Endothelial cell of umbilical vein (primary cell): ENCODE measurements around the gene TNFSF13. TPM values are rescaled to one million over a fixed set of nuclear protein-coding genes. Genes with fewer than 3 reads are reported as not detected.

Experiments
- BruUV-seq: library from RNA; stranded (reverse); fragments of 400-500 nt; replicated peaks from 2 replicates; lab custom pipeline; 2021; lab: Mats Ljungman, UMichigan
- CTCF ChIA-PET: fragments of 300-600, 350-600 bp; sonication (Branson Sonifier 250); formaldehyde crosslinking; loops from one replicate; lab custom pipeline; 2021; ENCODE audit warnings: antibody characterized with exemption, inconsistent platforms; lab: Charles Lee
- POLR2A ChIA-PET: fragments of 300-600, 350-600 bp; sonication (Branson Sonifier 250); formaldehyde crosslinking; loops from one replicate; lab custom pipeline; 2021; ENCODE audit warnings: antibody characterized with exemption, inconsistent platforms; lab: Charles Lee
- DNase-seq: peaks from one replicate; pipeline ENCODE4 v3.0.0-alpha.2; 2011; ENCODE audit warnings: low read depth, low spot score
- FAIRE-seq: peaks from 2 replicates; lab custom pipeline; 2011; peaks lifted over from hg19 to GRCh38; lab: Jason Lieb, UNC
- H2AFZ ChIP-seq: 2 replicates; pipeline ENCODE4 v1.6.0; 2012; ENCODE audit warnings: low read depth, low read length, control low read depth, inconsistent platforms
- H3K27ac ChIP-seq: 2 replicates; pipeline ENCODE4 v1.5.1; 2011; ENCODE audit warnings: low read depth, mild to moderate bottlenecking, control low read depth, low read length, moderate library complexity; ENCODE audit not compliant: insufficient read depth
- H3K27me3 ChIP-seq, 2 experiments: 2 replicates each; pipeline versions ENCODE4 v1.6.0 to v1.6.1; 2011; ENCODE audit warnings: low read length in 2 of 2, mixed read lengths in 1 of 2; ENCODE audit not compliant: control insufficient read depth in 2 of 2, insufficient read depth in 2 of 2
- H3K36me3 ChIP-seq, 2 experiments: 2 replicates in 1 of 2; 3 replicates in 1 of 2; pipeline ENCODE4 v1.5.1; 2011; ENCODE audit warnings: low read length in 2 of 2, mild to moderate bottlenecking in 1 of 2, moderate library complexity in 1 of 2; ENCODE audit not compliant: control insufficient read depth in 2 of 2, insufficient read depth in 2 of 2; ENCODE audit errors: extremely low read depth in 1 of 2
- H3K4me1 ChIP-seq: 3 replicates; pipeline ENCODE4 v1.5.1; 2011; ENCODE audit warnings: mild to moderate bottlenecking, low read length; ENCODE audit not compliant: control insufficient read depth, insufficient read depth; ENCODE audit errors: extremely low read depth
- H3K4me2 ChIP-seq: 2 replicates; pipeline ENCODE4 v1.6.1; 2011; ENCODE audit warnings: low read length, control low read depth, mixed read lengths; ENCODE audit not compliant: insufficient read depth
- H3K4me3 ChIP-seq, 3 experiments: fragments of 200-600 bp in 1 of 3; sonication (generic), shearing (Covaris generic) in 1 of 3; replicated peaks in 1 of 3; 2 replicates each; pipeline ENCODE4 v1.5.1; 2011 to 2016; ENCODE audit warnings: control low read depth in 3 of 3, low read length in 3 of 3, mild to moderate bottlenecking in 2 of 3, inconsistent platforms in 1 of 3, low read depth in 1 of 3, moderate library complexity in 1 of 3; ENCODE audit not compliant: insufficient read depth in 1 of 3
- H3K79me2 ChIP-seq: 2 replicates; pipeline ENCODE4 v1.6.0; 2012; ENCODE audit warnings: low read length, inconsistent platforms; ENCODE audit not compliant: control insufficient read depth, insufficient read depth
- H3K9ac ChIP-seq: replicated peaks from 2 replicates; pipeline ENCODE3; 2011; ENCODE audit warnings: low read length, control low read depth; ENCODE audit not compliant: insufficient read depth; ENCODE audit errors: extremely low read depth
- H3K9me1 ChIP-seq: replicated peaks from 3 replicates; pipeline ENCODE4 v1.6.0; 2011; ENCODE audit warnings: mild to moderate bottlenecking, low read length; ENCODE audit not compliant: control insufficient read depth, insufficient read depth; ENCODE audit errors: extremely low read depth
- H3K9me3 ChIP-seq: replicated peaks from 2 replicates; pipeline ENCODE4 v1.5.1; 2012; ENCODE audit warnings: low read length, inconsistent platforms; ENCODE audit not compliant: control insufficient read depth, insufficient read depth
- H4K20me1 ChIP-seq: replicated peaks from 2 replicates; pipeline ENCODE3; 2011; ENCODE audit warnings: mild to moderate bottlenecking, low read length; ENCODE audit not compliant: control insufficient read depth, insufficient read depth; ENCODE audit errors: extremely low read depth
- EZH2 ChIP-seq: IDR thresholded peaks from 2 replicates; pipeline ENCODE4 v1.6.1; 2012; ENCODE audit warnings: borderline replicate concordance, low read depth, mild to moderate bottlenecking, moderate library complexity, low read length, inconsistent platforms; ENCODE audit not compliant: severe bottlenecking
- FOS ChIP-seq: IDR thresholded peaks from 2 replicates; pipeline ENCODE4 v1.6.1; 2011; ENCODE audit warnings: mild to moderate bottlenecking, low read length, moderate library complexity, borderline replicate concordance; ENCODE audit not compliant: insufficient read depth
- GATA2 ChIP-seq: IDR thresholded peaks from 2 replicates; pipeline ENCODE4 v1.7.0; 2011; ENCODE audit warnings: low read depth, mild to moderate bottlenecking, moderate library complexity, mixed read lengths, low read length; ENCODE audit not compliant: insufficient read length, insufficient read depth
- MYC ChIP-seq: IDR thresholded peaks from one replicate; pipeline ENCODE4 v1.6.1; 2011; ENCODE audit warnings: mild to moderate bottlenecking, low read depth, low read length
- POLR2A ChIP-seq: IDR thresholded peaks from 2 replicates; pipeline ENCODE4 v1.6.1; 2012; ENCODE audit warnings: low read depth, mild to moderate bottlenecking, control low read depth, low read length
- POLR2AphosphoS5 ChIP-seq: IDR thresholded peaks from 2 replicates; pipeline ENCODE4 v1.6.1; 2012; ENCODE audit warnings: low read depth, mild to moderate bottlenecking, control low read depth, low read length, moderate library complexity; ENCODE audit not compliant: insufficient read depth
- dilution Hi-C: fragments of 300-500 bp; cut with MboI; formaldehyde crosslinking; loops from one replicate; pipeline ENCODE4 v1.15.0; 2019; ENCODE audit warnings: low sequenced_read_pairs; ENCODE audit not compliant: extremely low pct_ligation_motif_present
- intact Hi-C: fragments of 100-400 bp; cut with micrococcal nuclease; formaldehyde crosslinking; loops from one replicate; pipeline ENCODE4 v1.10.0; 2022
- polyA plus RNA-seq, 4 experiments: library from polyadenylated mRNA; depleted of rRNA in 3 of 4; stranded (reverse) in 3 of 4; unstranded in 1 of 4; fragments of >200 nt; gene quantifications; 2 replicates each; pipeline versions ENCODE4 v1.2.1 to v1.2.3, GENCODE V29; 2011 to 2012; ENCODE audit warnings: missing spikeins in 1 of 4
- small RNA-seq: library from RNA; depleted of rRNA; stranded (forward); fragments of <200 nt; gene quantifications from one replicate; pipeline ENCODE3, GENCODE V24; 2012; ENCODE audit warnings: low replicate concordance, low read depth; ENCODE audit not compliant: insufficient read depth, insufficient read length
- total RNA-seq: library from RNA; stranded (reverse); gene quantifications from 2 replicates; pipeline ENCODE4 v1.2.3, GENCODE V29; 2021
- TF ChIP-seq, protein P1 (sequence below): IDR thresholded peaks from 2 replicates; pipeline ENCODE4 v1.6.1; 2011; ENCODE audit not compliant: insufficient read depth, insufficient read length
- TF ChIP-seq, protein P2 (sequence below), 2 donors: IDR thresholded peaks; 1 replicate in 1 of 2; 2 replicates in 1 of 2; pipeline ENCODE4 v1.5.1; 2011; ENCODE audit warnings: low read length in 2 of 2, mild to moderate bottlenecking in 2 of 2, moderate library complexity in 2 of 2, control low read depth in 1 of 2, inconsistent platforms in 1 of 2, low read depth in 1 of 2; ENCODE audit not compliant: insufficient read depth in 1 of 2; ENCODE audit errors: extremely low read depth in 1 of 2

Gene TNFSF13
- total and polyA plus RNA-seq, 2 donors (not counting 3 experiments of a cell fraction or from before 2014, with no cell fraction given): 3.6 to 5.4 TPM

DNA sequence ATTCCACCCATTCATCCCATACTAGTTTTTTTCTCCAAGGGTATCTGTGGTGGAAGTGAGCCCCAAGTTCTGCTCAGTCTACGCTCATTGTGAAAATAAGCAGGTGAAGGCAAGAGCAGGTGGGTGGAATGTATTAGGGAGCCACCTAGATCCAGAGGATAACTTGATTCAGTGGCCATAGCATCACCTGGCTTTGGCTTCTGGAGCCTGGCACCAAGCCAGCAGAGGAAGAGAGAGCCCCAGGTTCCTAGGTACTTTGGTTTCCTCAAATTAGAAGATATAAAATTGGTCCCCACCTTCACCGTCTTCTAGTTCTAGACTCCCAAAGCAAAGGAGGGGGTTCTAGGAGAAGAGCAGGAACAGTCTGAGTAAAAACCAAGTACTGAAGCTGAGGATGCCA is 52.1 kb downstream of the TNFSF13 start:
- Histone ChIP-seq H3K9ac (no peak overlapping the region), H2AFZ (no peak overlapping the region), H3K27ac (no peak overlapping the region), H3K9me1 (no peaks in the 10 kb centered on the region), H3K9me3 (no peaks in the 10 kb centered on the region), H4K20me1 (peaks cover 3% of the 10 kb centered on the region), H3K4me1 (peaks cover 24% of the 10 kb centered on the region), H3K79me2 (peaks cover 52% of the 10 kb centered on the region), H3K27me3 (no peaks in the 10 kb centered on the region), H3K4me3 (no peak overlapping the region), H3K36me3 (peaks cover under 1 to 2% of the 10 kb centered on the region in 2 experiments), H3K4me2 (no peak overlapping the region)
- dilution Hi-C loops: no loop called here
- ChIA-PET CTCF (interaction anchor here (1.8 kb wide), 1 partner anchor 21 kb away, joined by 6 read pairs; no protein-coding TSS in a partner anchor), POLR2A (no interaction called here)
- intact Hi-C loops: loop anchor here (10.0 kb wide), 1 partner anchor 234 kb away; no protein-coding TSS in a partner anchor
- BruUV-seq: no TSS peak
- no peak for DNase-seq
- TF ChIP-seq, protein P1, sequence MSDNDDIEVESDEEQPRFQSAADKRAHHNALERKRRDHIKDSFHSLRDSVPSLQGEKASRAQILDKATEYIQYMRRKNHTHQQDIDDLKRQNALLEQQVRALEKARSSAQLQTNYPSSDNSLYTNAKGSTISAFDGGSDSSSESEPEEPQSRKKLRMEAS: no peak
- no peak for TF ChIP-seq POLR2A
- no peak for TF ChIP-seq EZH2
- TF ChIP-seq, protein P2, sequence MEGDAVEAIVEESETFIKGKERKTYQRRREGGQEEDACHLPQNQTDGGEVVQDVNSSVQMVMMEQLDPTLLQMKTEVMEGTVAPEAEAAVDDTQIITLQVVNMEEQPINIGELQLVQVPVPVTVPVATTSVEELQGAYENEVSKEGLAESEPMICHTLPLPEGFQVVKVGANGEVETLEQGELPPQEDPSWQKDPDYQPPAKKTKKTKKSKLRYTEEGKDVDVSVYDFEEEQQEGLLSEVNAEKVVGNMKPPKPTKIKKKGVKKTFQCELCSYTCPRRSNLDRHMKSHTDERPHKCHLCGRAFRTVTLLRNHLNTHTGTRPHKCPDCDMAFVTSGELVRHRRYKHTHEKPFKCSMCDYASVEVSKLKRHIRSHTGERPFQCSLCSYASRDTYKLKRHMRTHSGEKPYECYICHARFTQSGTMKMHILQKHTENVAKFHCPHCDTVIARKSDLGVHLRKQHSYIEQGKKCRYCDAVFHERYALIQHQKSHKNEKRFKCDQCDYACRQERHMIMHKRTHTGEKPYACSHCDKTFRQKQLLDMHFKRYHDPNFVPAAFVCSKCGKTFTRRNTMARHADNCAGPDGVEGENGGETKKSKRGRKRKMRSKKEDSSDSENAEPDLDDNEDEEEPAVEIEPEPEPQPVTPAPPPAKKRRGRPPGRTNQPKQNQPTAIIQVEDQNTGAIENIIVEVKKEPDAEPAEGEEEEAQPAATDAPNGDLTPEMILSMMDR (IDR thresholded peaks at IDR 0.05; ENCODE audit: extremely low read depth in 1 of 2, insufficient read depth in 1 of 2, low read depth in 1 of 2, low read length in 2 of 2): no peak
- TF ChIP-seq FOS: no peak
- no peak for TF ChIP-seq POLR2AphosphoS5
- TF ChIP-seq GATA2: no peak
- TF ChIP-seq MYC: no peak
- FAIRE-seq: no peak

Small RNA genes lying within 50 kb of the gene (small RNA-seq; reads per million reads assigned to genes)
- gene CD68 (not detected), gene RF00019 (not detected), gene SNORA48 (not detected), gene SNORD10 (not detected)

Other genes with a start within 250 kb of the TNFSF13 start
Only the 30 nearest of the 31 such genes appear.
- gene NEURL4, start 229.4 kb upstream of the TNFSF13 start, total RNA-seq: 34.2 and 44.9 TPM in 2 replicates
- 24.3 and 32.0 TPM in 2 replicates for gene NEURL4, start 229.4 kb upstream of the TNFSF13 start, polyA plus RNA-seq
- gene ACAP1, start 222.2 kb upstream of the TNFSF13 start, total RNA-seq: not detected in 2 replicates
- gene ACAP1, start 222.2 kb upstream of the TNFSF13 start, polyA plus RNA-seq: 0.46 TPM in 1 of 2 replicates, not detected in the other
- 3.5 and 3.8 TPM in 2 replicates for gene KCTD11, start 206.6 kb upstream of the TNFSF13 start, total RNA-seq
- 6.5 and 6.7 TPM in 2 replicates for gene KCTD11, start 206.6 kb upstream of the TNFSF13 start, polyA plus RNA-seq
- gene TMEM95, start 203.6 kb upstream of the TNFSF13 start, total RNA-seq: not detected in 2 replicates
- gene TMEM95, start 203.6 kb upstream of the TNFSF13 start, polyA plus RNA-seq: not detected in 2 replicates
- 0.58 and 0.67 TPM in 2 replicates for gene TNK1, start 177.7 kb upstream of the TNFSF13 start, total RNA-seq
- 0.14 and 0.22 TPM in 2 replicates for gene TNK1, start 177.7 kb upstream of the TNFSF13 start, polyA plus RNA-seq
- 54.5 and 59.9 TPM in 2 replicates for gene PLSCR3, start 164.2 kb upstream of the TNFSF13 start, total RNA-seq
- 94.8 and 111 TPM in 2 replicates for gene PLSCR3, start 164.2 kb upstream of the TNFSF13 start, polyA plus RNA-seq
- 57.3 and 67.4 TPM in 2 replicates for gene TMEM256, start 154.7 kb upstream of the TNFSF13 start, total RNA-seq
- gene TMEM256, start 154.7 kb upstream of the TNFSF13 start, polyA plus RNA-seq: 148 and 218 TPM in 2 replicates
- 25.9 and 29.2 TPM in 2 replicates for gene NLGN2, start 150.9 kb upstream of the TNFSF13 start, total RNA-seq
- gene NLGN2, start 150.9 kb upstream of the TNFSF13 start, polyA plus RNA-seq: 15.4 and 15.5 TPM in 2 replicates
- not detected in 2 replicates for gene SPEM1, start 138.4 kb upstream of the TNFSF13 start, total RNA-seq
- gene SPEM1, start 138.4 kb upstream of the TNFSF13 start, polyA plus RNA-seq: not detected in 2 replicates
- not detected in 2 replicates for gene SPEM2, start 133.1 kb upstream of the TNFSF13 start, total RNA-seq
- not detected in 2 replicates for gene SPEM2, start 133.1 kb upstream of the TNFSF13 start, polyA plus RNA-seq
- not detected in 2 replicates for gene SPEM3, start 129.9 kb upstream of the TNFSF13 start, total RNA-seq
- gene SPEM3, start 129.9 kb upstream of the TNFSF13 start, polyA plus RNA-seq: not detected in 2 replicates
- gene TMEM102, start 123.3 kb upstream of the TNFSF13 start, total RNA-seq: 6.1 and 6.5 TPM in 2 replicates
- gene TMEM102, start 123.3 kb upstream of the TNFSF13 start, polyA plus RNA-seq: 5.8 and 8.4 TPM in 2 replicates
- gene FGF11, start 119.2 kb upstream of the TNFSF13 start, total RNA-seq: 1.8 TPM in 1 of 2 replicates, not detected in the other
- gene FGF11, start 119.2 kb upstream of the TNFSF13 start, polyA plus RNA-seq: 0.70 and 0.92 TPM in 2 replicates
- gene CHRNB1, start 113.7 kb upstream of the TNFSF13 start, total RNA-seq: 5.4 and 5.6 TPM in 2 replicates
- gene CHRNB1, start 113.7 kb upstream of the TNFSF13 start, polyA plus RNA-seq: 9.3 and 9.6 TPM in 2 replicates
- gene ZBTB4, start 79.1 kb upstream of the TNFSF13 start, total RNA-seq: 26.5 and 27.4 TPM in 2 replicates
- 15.1 and 15.7 TPM in 2 replicates for gene ZBTB4, start 79.1 kb upstream of the TNFSF13 start, polyA plus RNA-seq
- gene SLC35G6, start 77.3 kb upstream of the TNFSF13 start, total RNA-seq: not detected in 2 replicates
- gene SLC35G6, start 77.3 kb upstream of the TNFSF13 start, polyA plus RNA-seq: not detected in 2 replicates
- 145 and 151 TPM in 2 replicates for gene POLR2A, start 74.4 kb upstream of the TNFSF13 start, total RNA-seq
- gene POLR2A, start 74.4 kb upstream of the TNFSF13 start, polyA plus RNA-seq: 25.1 and 45.9 TPM in 2 replicates
- gene TNFSF12, start 9.7 kb upstream of the TNFSF13 start, total RNA-seq: 21.0 and 28.4 TPM in 2 replicates
- 39.4 and 40.5 TPM in 2 replicates for gene TNFSF12, start 9.7 kb upstream of the TNFSF13 start, polyA plus RNA-seq
- 56.5 and 63.4 TPM in 2 replicates for gene SENP3, start 3.2 kb downstream of the TNFSF13 start, total RNA-seq
- gene SENP3, start 3.2 kb downstream of the TNFSF13 start, polyA plus RNA-seq: 91.6 and 96.5 TPM in 2 replicates
- gene CD68, start 20.9 kb downstream of the TNFSF13 start, total RNA-seq: 2.9 and 4.5 TPM in 2 replicates
- 29.1 and 30.8 TPM in 2 replicates for gene CD68, start 20.9 kb downstream of the TNFSF13 start, polyA plus RNA-seq
- 61.2 and 78.0 TPM in 2 replicates for gene MPDU1, start 25.1 kb downstream of the TNFSF13 start, total RNA-seq
- gene MPDU1, start 25.1 kb downstream of the TNFSF13 start, polyA plus RNA-seq: 368 and 384 TPM in 2 replicates
- gene SOX15, start 31.3 kb downstream of the TNFSF13 start, total RNA-seq: 0.39 and 0.46 TPM in 2 replicates
- gene SOX15, start 31.3 kb downstream of the TNFSF13 start, polyA plus RNA-seq: 0.19 and 0.26 TPM in 2 replicates
- gene FXR2, start 56.1 kb downstream of the TNFSF13 start, total RNA-seq: 33.1 and 40.1 TPM in 2 replicates
- gene FXR2, start 56.1 kb downstream of the TNFSF13 start, polyA plus RNA-seq: 48.9 and 59.9 TPM in 2 replicates
- 51.8 and 52.5 TPM in 2 replicates for gene SAT2, start 69.1 kb downstream of the TNFSF13 start, total RNA-seq
- gene SAT2, start 69.1 kb downstream of the TNFSF13 start, polyA plus RNA-seq: 27.9 and 38.0 TPM in 2 replicates
- not detected in 2 replicates for gene SHBG, start 71.4 kb downstream of the TNFSF13 start, total RNA-seq
- 0.32 and 0.51 TPM in 2 replicates for gene SHBG, start 71.4 kb downstream of the TNFSF13 start, polyA plus RNA-seq
- not detected in 2 replicates for gene ATP1B2, start 92.2 kb downstream of the TNFSF13 start, total RNA-seq
- 0.06 TPM in 1 of 2 replicates, not detected in the other for gene ATP1B2, start 92.2 kb downstream of the TNFSF13 start, polyA plus RNA-seq
- 128 and 138 TPM in 2 replicates for gene TP53, start 128.7 kb downstream of the TNFSF13 start, total RNA-seq
- gene TP53, start 128.7 kb downstream of the TNFSF13 start, polyA plus RNA-seq: 82.1 and 85.5 TPM in 2 replicates
- 23.7 and 28.0 TPM in 2 replicates for gene WRAP53, start 129.7 kb downstream of the TNFSF13 start, total RNA-seq
- 17.9 and 21.8 TPM in 2 replicates for gene WRAP53, start 129.7 kb downstream of the TNFSF13 start, polyA plus RNA-seq
- gene EFNB3, start 146.5 kb downstream of the TNFSF13 start, total RNA-seq: 1.1 and 1.4 TPM in 2 replicates
- gene EFNB3, start 146.5 kb downstream of the TNFSF13 start, polyA plus RNA-seq: 2.9 and 3.1 TPM in 2 replicates
- 0.11 TPM in 1 of 2 replicates, not detected in the other for gene DNAH2, start 159.0 kb downstream of the TNFSF13 start, total RNA-seq
- gene DNAH2, start 159.0 kb downstream of the TNFSF13 start, polyA plus RNA-seq: 0.06 and 0.10 TPM in 2 replicates